HG02938 (cell line): ENCODE measurements around the gene FBRSL1.
"Not testable (repeated sequence)": the region's sequence is repeated elsewhere in the genome, so short reads cannot be mapped to it uniquely, and the experiment has no call there.

ENCODE experiments used
- ATAC-seq: cut with Tn5 transposase; IDR thresholded peaks from one replicate; pipeline ENCODE4 v1.9.1; 2021; ENCODE audit warnings: mild to moderate bottlenecking, moderate library complexity; ENCODE audit not compliant: unreplicated experiment

The FBRSL1 gene

DNA sequence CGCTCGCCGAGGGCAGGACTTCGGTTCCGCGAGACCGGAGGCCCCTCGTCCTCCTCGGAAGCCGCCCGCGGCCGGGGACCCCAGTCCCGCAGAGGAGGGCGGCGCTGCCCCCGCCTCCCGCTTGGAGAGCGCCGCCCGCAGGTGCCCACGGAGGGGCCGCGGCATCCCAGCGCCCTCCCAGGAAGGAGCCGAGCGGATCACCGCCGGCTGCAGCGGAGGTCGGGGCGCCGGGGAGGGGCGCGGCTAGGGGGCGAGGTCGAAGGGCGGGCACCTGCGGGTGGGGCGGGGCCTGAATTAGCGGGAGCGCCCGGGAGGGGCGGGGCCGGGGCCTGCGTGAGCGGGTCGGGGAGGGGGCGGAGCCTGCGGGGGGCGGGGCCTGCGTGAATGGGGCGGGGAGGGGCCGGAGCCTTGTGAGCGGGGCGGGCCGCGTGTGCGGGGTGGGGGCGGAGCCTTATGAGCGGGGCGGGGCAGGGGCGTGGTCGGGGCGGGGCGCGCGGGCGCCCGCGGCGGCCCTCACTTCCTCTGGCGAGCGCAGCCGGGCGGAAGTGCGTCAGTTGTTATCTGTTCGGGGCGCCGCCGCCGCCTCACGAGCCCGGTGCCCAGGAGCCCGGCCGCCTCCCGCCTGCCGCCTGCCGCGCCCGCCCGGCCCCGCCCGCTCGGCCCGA, at the start of gene FBRSL1:
Gene FBRSL1 (plus strand): TSS at position 550 of the 665 bp plus-strand sequence.
- peak; percentile 42 for ATAC-seq

DNA sequence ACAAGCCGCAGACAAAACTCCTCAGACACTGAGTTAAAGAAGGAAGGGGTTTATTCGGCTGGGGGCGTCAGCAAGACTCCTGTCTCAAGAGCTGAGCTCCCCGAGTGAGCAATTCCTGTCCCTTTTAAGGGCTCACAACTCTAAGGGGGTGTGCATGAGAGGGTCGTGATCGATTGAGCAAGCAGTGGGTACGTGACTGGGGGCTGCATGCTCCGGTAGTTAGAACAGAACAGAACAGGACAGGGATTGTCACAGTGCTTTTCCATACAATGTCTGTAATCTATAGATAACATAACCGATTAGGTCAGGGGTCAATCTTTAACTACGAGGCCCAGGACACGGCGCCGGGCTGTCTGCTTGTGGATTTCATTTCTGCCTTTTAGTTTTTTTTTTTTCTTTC, 49.5 kb upstream of the FBRSL1 start:
- ATAC-seq = not testable (repeated sequence)

DNA sequence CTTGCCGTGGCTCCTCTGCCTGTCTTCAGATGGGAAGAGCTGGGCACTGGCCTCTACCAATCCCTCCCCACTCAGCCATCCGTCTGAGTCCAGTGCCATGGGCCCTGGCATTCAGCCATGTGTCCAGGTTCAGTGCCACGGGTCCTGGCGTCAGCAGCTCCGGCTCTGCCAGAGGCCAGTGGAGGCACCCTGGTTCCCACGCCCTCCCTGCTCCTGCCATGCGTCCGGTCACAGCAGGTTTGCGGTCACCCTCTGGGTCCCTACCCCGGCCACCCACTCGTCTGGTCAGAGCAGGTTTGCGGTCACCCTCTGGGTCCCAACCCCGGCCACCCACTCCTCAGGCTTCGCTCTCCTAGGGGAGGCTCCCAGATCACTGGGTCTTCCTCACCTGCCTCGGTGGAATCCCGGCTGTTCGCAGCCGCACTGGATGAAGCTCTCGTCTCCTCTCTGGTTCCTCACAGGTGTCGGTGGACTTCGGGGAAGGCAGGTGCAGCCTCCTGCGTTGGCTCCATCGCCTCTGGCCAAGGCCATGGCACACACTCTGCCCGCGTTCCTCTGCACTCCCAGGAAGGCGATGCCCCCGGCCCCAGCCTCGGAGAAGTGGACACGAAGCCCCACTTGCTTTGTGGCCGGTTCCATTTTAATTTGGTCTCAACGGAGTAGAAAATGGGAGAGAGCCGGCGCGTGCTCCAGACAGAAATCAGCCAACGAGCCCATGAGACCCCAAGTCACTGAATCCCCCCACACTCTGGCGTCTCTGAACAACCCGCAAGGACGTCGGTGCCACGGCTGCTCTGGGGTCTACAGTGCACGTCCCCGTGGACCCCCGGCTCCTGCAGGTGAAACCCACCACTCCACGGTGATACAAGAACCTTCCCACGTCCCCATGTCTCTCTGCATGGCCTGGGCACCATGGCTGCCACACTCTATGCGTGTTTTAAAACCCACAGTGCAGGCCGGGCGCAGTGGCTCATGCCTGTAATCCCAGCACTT, 47.8 kb upstream of the FBRSL1 start:
- ATAC-seq = no peak

DNA sequence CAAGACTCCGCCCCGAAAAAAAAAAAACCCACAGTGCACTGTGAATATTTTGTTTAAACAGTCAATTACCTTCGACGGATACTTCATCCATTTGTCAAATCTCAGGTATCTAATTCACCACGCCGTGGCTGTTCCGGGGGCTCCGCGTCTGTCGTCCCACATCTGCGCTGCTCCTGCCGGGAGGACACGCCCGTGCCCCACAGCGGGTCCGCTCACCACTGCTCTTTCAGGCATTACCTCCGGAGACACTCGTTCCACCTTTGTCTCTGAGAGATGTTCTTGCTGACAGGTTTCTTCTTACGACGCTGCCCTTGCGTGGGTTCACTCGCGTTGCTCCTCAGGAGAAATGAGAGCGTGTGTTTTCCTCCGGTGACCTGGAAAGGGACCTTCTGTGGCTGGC, 46.9 kb upstream of the FBRSL1 start:
- no peak for ATAC-seq

DNA sequence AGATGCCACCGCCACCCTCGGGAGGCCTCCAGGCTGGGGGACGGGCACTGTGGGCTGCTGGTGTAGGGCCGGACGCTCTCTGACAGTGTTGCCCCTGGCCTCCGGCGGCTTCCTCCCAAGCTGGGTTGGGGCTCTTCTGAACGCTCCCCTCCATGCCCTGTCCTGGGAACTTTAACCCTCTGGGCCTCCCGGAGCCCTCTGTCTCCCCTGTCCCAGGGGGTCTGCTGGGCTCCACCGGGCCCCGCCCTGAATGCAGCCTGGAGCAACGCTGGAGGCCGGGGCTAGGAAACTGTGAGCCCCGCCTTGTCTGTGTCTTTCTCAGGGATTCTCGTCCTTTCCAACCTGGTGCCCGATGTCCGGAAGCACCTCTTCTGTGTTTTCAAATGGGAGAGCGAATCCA, 45.7 kb upstream of the FBRSL1 start:
- ATAC-seq = no peak

DNA sequence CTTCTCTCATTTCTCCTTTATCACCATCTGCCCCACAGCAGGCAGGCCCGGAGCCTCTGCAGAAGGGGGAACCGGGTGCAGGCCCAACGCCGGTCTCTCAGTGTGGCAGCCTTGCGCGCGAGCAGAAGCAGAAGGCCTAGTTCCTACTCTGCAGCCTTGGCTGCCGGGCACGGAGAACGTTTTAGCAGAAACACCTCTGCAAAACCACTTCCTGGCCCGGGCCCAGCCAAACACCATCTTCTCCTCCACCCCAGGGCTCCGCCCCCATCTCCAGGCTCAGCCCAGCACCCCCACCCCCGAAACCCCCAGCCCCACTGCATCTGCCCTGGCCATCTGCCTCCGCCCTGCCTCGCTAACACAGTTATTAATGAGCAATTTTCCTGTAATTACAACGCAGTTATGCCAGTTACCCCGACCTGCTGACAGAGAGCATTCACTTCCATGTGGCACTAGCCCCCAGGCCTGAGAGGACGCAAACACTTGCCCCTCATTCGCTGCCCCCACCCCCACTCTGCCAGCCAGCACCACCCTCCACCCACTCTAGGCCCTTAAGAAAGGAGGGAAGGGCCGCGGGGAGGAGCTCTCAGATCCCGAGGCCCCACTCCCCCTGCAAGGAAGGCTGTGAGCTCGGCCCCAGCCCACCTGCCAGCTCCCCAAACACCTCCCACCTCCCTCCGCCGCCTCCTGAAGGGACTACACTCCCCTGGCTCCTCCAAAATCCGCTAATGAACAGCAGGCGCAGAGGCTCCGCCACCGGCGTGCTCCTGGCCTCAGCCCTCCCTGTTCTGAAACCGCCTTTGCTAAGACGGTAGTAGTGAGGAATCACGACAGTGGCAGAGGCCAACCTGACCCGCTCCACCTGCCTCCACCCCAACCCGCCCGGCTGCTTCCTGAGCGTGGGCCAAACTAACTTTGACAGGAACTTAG, 44.7 kb upstream of the FBRSL1 start:
- ATAC-seq = peak; percentile 42

DNA sequence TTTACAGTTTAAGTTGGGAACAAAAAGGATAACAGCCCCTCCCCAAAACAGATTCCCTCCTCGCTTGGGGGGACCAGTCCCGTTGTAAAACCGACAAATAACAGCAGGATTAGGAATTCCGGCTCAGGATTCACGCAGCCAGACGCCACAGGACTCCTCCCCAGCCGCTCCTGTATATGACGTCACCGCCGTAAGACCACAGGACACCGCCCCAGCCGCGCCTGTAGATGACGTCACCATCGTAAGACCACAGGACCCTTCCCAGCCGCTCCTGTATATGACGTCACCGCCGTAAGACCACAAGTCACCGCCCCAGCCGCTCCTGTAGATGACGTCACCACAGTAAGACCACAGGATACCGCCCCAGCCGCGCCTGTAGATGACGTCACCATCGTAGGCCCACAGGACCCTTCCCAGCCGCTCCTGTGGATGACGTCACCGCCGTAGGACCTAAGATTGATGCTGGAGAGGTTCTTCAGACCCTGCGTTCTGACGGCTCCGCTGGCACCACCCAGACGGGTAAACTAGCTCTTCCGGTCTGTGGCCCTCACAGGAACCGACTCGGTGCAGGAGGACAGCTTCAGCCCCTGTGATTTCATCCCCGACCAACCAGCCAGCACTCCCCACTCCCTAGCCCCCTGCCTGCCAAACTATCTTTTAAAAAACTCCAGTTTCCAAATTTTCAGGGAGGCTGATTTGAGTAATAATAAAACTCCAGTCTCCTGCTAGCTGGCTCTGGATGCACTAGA, 43.9 kb upstream of the FBRSL1 start:
- no peak for ATAC-seq

DNA sequence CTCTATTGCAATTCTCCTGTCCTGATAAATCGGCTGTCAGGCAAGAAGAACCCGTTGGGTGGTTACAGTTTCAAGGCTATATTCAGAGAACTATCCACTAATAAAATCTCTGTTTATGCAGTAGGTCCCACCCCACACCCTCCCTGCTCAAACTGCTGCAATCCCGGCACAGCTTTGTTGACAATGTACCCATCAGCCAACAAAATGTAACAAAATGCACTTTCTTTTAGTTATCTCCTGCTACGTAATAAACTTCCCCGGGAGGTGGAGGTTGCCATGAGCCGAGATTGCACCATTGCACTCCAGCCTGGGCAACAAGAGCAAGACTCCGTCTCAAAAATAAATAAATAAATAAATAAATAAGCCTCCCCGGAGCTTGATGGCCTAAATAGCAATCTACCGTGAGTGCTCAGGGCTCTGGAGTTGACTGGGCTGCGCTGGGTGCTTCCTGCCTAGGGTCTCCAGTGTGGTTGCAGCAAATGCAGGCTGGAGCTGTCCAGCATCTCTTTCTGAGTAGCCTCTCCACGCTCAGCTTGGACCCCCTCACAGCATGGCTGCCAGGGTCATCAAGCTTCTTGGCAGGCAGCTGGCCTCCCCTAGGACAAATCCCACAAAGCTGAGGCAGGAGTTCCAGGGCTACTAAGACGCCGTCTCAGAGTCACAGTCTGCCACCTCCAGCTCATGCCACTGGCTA, 43.2 kb upstream of the FBRSL1 start:
- ATAC-seq = no peak

DNA sequence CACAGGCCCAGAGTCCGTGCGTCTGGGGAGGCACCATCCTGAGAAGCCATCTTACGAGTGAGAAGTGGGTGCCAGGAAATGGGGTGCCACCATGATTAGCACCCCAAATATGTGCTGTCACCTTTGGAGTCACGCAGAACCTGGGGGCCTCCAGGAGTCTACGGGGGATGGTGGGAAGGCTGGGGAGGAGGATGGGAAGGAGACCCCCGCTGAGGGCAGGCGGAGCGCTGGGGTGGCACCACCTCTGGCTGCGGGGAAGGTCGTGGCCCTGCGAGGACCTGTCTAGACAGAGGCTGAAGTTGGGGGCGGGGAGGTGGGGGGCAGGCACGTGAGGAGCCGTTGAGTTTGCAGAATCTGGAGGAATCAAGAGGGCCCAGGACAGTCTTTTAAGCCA, 42.6 kb upstream of the FBRSL1 start:
- no peak for ATAC-seq

DNA sequence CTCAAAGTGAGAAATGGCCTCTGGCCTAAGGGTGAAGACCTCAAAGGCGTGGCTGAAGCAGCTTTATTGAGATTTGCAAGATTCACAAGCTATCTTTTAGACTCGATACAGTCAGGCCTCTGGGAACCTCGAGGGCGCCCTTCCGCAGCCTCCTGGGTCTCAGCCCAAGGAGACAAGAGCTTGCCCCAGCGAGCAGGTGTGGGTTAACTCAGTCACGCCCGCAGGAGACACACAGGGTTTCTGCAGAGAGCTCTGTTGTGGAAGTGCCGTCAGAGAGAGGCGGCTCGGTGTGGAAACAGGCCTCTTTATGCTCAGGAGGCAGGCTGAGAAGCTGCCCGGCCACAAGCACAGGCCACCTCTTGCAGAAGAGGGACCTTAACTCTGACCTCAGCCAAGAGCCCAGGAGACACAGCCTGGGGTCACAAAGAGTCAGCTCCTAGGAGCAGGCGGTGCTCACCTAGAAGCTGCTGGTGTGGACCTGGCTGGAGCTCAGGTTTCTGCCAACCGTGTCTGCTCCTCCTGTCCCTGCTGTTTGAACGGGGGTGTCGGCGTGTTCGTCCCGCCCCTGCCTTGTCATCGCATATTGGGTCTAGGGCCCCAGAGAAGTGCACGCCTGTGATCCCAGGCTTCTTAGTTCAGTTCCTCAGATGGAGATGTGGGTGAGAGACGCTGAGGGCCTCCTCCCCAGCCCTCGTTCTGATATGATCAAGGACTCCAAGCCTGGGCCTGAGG, 42.1 kb upstream of the FBRSL1 start:
- ATAC-seq = no peak

DNA sequence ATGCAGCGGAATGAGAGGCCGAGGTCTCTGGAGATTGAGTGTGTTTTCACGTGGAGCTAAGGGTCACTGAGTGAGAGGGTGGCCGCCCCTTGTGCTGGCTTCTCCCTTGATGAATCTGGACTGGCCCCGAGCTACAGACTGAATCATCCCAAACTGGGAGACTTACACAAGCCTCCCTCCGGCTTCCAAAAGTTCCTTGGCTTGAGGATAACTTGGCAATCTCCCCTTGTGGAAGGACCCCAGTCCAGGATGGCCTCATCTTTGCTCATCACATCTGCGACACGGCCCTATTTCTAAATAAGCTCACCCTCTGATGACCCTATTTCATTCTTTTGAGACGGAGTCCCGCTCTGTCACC, 41.5 kb upstream of the FBRSL1 start:
- ATAC-seq = no peak

DNA sequence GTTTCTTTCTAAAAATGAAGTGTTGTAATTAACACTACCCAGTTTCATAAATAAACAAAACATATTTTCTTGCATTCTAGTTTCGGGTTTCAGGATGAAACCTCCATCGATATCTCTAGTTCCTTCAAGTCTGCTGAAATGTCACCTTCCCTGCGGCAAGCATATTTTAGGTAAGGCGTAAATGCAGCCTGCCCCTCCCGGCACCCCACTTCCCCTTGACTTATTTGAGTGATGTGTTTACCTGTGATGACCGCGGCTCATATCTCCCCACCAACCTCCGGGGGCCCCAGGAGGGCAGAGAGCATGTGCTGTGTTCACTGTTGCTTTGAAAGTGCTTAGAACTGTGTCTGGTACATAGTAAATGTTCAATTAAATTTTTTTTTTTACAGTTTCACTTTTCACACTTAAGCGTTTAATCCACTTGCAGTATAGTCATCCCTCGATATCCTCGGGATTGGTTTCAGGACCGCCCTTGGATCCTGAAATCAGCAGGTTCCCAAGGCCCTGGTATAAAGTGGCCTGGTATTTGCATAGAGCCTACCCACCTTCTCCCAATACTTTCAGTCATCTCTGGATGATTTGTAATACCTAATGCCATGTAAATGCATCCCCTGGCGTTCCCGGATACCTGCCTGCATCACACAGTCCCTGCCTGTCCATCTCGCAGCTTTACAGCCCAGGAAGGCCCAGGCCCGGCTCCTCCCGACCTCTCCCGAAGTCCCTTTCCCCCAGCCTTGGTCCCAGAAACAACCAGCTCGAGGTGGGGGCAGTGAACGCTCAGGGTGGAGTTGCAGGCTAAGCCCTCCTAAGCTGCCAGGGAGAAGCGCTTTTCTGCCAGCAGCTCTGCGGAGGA, 40.2 kb upstream of the FBRSL1 start:
- ATAC-seq = peak; percentile 34

DNA sequence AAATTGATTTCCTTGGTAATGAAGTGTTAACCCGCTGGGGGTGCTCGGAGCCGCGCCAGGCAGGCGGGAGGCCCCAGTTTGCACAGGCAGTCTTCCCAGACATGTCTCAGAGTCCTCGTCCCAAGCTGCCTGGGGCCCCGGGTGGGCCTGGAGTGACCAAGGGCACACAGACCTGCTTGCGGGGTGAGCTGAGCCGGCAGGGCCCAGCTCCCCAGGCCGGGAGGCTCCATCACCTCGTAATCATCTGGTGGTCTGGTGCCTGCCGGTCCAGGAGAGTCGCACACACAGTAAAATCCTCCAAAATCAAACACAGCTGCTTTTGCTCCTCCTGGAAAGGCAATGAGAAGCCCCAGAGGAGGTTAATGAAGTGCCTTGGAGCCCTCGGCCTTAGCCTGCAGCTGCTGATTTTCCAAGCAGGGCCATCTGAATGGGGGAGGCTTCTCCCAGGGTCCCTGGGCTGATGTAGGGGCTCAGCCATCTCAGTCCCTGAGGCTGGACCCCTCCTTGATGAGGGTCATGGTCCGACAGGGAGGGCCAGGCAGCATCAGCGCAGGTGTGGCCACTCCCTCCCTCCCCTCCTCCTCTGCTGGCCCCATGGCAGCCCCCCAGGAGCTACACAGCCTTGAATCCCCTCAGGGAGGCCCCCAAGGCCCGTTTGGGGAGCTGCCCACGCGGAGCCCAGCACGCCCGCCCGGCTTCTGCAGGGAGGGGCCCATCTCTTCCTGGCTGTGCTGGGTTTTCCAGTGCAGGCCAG, 39.4 kb upstream of the FBRSL1 start:
- no peak for ATAC-seq

DNA sequence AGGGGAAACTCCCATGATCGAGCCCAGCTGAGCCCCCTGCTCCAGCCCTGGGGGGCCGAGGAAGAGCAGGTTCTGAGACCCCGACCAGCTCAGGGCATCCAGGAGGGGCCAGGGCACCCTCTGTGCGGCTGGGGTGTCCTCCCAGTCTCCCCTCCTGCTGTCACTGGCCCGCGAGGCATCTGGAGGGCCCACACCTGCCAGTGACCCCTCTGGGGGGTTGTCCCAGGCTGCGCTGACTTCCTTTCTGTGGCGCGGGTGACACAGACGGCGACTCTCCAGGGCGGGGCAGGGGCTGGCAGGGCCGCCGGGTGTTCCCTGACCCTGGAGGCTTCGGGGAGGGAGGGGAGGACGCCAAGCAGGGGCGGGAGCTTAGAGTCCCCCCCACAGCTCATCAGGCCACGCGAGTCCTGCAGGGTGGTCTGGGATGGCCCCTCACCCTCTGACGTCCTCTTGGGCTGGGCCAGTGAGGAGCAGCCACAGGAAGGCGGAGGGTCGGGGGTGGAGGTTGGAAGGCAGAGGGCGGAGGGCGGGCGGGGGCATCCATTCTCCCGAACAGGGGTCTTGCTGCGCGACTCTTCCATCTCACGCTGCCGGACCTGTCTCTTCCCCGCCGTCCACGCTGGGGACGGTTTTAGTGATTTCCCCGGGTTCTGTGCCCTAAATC, 38.6 kb upstream of the FBRSL1 start:
- no peak for ATAC-seq

DNA sequence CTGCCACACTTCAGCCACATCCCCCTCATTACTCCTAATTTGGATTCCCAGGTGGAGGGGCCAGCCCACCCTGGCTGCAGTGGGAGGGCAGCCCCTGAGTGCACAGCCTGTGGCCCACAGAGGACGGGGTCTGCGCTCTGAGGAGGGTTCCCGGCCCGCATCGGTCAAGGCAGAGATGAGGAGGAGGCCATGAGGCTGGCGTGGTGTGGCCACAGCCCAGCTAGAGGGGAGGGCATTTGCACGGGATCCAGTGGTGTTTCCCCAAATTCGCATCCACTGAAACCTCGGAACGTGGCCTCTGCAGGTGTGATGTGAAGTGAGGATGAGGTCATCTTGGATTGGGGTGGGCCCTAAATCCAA, 38.1 kb upstream of the FBRSL1 start:
- no peak for ATAC-seq

DNA sequence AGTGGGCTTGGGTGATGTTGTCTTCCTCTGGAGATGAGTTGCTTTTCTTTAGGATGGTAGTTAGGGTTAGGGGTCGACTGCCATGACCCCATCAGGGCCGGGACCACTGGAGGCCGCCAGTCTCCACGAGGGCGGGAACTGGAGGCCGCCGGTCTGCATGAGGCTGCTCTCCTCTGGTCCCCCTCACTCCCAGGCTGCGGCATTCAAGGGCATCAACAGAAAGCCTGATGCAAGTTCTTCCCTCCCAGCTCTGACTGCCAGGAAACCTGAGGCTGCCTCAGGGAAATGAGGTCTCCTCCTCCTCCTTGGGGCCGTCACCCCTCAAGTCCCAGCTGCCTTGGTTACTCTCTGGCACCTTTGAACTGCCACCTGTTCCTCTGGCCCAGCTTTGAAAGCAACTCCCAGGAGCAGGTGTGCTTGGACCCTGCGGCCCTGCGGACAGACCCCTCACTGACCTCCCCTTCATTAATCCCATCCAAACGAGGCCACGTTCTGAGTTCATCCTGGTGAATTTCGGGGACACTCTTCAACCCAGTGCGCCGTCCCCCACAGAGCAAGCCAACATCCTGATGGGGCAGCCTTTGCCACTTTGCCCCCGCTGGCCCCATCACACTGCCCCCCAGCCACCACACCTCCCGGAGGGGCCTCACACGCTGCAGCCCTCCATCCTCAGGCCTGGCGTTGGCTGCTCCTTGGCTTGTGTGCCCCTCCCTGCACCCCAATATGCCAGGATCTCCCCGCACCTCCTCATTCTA, 37.2 kb upstream of the FBRSL1 start:
- ATAC-seq = no peak
